GM19240 (cell line): Measurements from ENCODE around the gene MTG1.
"Not testable (repeated sequence)": the region's sequence is repeated elsewhere in the genome, so short reads cannot be mapped to it uniquely, and the experiment has no call there.

Experiments
- DNase-seq: peaks from one replicate; pipeline ENCODE4 v3.0.0; 2011; ENCODE audit warnings: low spot score; ENCODE audit not compliant: insufficient read length

The MTG1 gene

DNA sequence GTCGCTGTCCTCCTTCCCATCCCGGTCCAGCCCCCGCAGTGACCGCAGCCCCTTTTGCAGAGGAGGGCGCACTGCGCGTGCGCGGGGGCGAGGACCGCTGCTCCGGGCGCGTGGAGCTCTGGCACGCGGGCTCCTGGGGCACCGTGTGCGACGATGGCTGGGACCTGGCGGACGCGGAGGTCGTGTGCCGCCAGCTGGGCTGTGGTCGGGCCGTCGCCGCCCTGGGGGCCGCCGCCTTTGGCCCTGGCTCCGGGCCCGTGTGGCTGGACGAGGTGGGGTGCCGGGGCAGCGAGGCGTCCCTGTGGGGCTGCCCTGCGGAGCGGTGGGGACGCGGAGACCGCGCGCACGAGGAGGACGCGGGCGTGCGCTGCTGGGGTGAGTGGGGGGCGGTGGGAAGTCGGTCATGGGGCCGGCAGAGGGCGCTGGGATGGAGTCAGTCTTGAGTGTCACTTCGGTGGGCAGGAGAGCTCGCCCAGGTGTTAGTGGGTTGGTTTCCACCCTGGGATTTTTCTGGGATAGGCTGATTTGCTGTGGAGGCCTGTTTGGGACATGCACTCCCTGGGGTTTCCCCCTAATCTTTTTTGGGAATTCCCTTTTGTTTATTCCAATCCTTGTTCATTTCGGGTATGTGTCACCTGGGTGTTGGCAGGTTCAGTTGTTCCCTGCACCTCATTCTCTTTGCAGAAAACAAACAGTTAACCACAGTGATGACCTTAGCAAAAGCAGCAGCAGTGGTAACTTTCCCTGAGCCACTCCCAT is 71.4 kb downstream of the MTG1 start:
- no peak for DNase-seq

GRCh38 chr10:133465950-133466474 is 72.1 kb downstream of the MTG1 start:
- no peak for DNase-seq

- no peak for DNase-seq
Measured at GRCh38 chr10:133466683-133467275, 72.8 kb downstream of the MTG1 start.

- DNase-seq, result no peak
Measured at GRCh38 chr10:133467286-133467911, 73.4 kb downstream of the MTG1 start.

DNA sequence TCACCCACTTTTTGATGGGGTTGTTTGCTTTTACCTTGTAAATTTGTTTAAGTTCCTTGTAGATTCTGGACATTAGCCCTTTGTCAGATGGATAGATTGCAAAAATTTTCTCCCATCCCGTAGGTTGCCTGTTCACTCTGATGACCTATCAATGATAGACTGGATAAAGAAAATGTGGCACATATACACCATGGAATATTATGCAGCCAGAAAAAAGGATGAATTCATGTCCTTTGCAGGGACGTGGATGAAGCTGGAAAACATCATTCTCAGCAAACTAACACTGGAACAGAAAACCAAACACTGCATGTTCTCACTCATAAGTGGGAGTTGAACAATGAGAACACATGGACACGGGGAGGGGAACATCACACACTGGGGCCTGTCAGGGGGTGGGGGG is 75.2 kb downstream of the MTG1 start:
- DNase-seq, result not testable (repeated sequence)

DNA sequence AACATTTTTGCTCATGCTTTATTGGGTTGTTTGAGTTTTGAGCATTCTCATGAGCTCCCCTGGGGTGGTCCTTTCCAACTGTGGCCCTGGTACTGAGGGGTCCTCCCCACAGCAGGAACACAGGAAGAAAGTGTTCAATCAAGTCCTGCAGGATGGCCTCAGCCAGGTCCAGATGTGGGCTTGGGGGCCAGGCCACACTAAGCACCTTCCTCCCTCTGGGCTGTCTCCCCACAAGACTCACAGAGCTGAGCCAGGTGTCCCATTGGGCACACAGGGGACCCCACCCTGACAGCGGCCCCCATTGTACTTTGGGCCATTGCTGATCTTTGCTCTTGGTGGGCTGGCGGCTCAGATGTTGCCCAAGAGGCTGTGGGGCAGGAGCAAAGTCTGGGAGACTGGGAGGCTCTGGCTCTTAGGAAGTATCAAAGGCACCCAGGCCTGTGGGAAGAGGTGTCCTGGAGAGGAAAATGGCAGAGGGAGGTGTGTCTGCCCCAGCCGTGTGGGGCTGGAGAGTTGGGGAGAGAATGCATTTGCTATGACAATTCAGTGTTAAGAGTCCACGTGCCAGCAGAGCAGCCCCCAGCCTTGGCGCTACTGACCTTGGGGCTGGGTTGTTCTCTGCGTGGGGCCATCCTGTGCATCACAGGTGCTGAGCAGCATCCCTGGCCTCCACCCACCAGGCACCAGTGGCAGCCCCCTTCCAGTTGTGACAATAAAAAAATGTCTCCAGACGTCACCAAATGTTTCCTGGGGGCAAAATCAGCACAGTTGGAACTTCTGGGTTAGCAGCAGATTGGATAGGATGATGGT is 77.5 kb downstream of the MTG1 start:
- DNase-seq, result no peak
